GM12878 (cell line): ENCODE data around the gene METTL23. TPM values are rescaled to one million over a fixed set of nuclear protein-coding genes. Genes with fewer than 3 reads are reported as not detected.

Experiments used
- ASH2L ChIP-seq: fragments of 300-600, 200-600 bp; sonication (generic); IDR thresholded peaks from 2 replicates; pipeline ENCODE4 v1.6.1; 2017; ENCODE audit warnings: low read depth, mild to moderate bottlenecking, borderline replicate concordance
- BCL11A ChIP-seq: IDR thresholded peaks from 2 replicates; pipeline ENCODE4 v1.6.1; 2011; ENCODE audit warnings: low read depth, low read length
- CBX5 ChIP-seq: sonication (generic); IDR thresholded peaks from 2 replicates; pipeline ENCODE4 v1.6.1; 2016; ENCODE audit warnings: low read depth, moderate library complexity, mild to moderate bottlenecking, inconsistent platforms
- GABPA ChIP-seq: IDR thresholded peaks from 2 replicates; pipeline ENCODE4 v1.6.1; 2014; ENCODE audit warnings: antibody characterized with exemption, low read depth, mild to moderate bottlenecking, inconsistent platforms
- JUNB ChIP-seq: IDR thresholded peaks from 2 replicates; pipeline ENCODE4 v1.6.1; 2016; ENCODE audit warnings: antibody characterized with exemption, mild to moderate bottlenecking
- JUND ChIP-seq: IDR thresholded peaks from 2 replicates; pipeline ENCODE4 v1.6.1; 2012; ENCODE audit warnings: low read depth, mild to moderate bottlenecking, low read length, improper control_type of control experiment, moderate library complexity
- KLF5 ChIP-seq: fragments of 450-650 bp; IDR thresholded peaks from 2 replicates; pipeline ENCODE4 v1.6.1; 2014; ENCODE audit warnings: mild to moderate bottlenecking; ENCODE audit not compliant: partially characterized antibody
- MYB ChIP-seq: fragments of 150-350 bp; IDR thresholded peaks from 2 replicates; pipeline ENCODE4 v1.6.1; 2014; ENCODE audit warnings: mild to moderate bottlenecking, low read depth, low read length, borderline replicate concordance
- NFXL1 ChIP-seq: fragments of 450-650 bp; IDR thresholded peaks from 2 replicates; pipeline ENCODE4 v1.6.1; 2017; ENCODE audit warnings: antibody characterized with exemption, mild to moderate bottlenecking, borderline replicate concordance
- NR2F1 ChIP-seq: fragments of 450-650 bp; conservative IDR thresholded peaks from 2 replicates; pipeline ENCODE4 v1.6.1; 2017; ENCODE audit warnings: mild to moderate bottlenecking
- POLR2AphosphoS2 ChIP-seq: IDR thresholded peaks from 2 replicates; pipeline ENCODE4 v1.6.1; 2011; ENCODE audit warnings: low read depth, mild to moderate bottlenecking, low read length, improper control_type of control experiment, moderate library complexity
- RBBP5 ChIP-seq: fragments of 200-600 bp; sonication (generic); conservative IDR thresholded peaks from 2 replicates; pipeline ENCODE4 v1.6.1; 2016
- RUNX3 ChIP-seq: IDR thresholded peaks from 2 replicates; pipeline ENCODE4 v1.6.1; 2012; ENCODE audit warnings: low read length, inconsistent platforms
- SMAD1 ChIP-seq: fragments of 450-650 bp; IDR thresholded peaks from 2 replicates; pipeline ENCODE4 v1.6.1; 2018; ENCODE audit warnings: mild to moderate bottlenecking, low read depth; ENCODE audit not compliant: partially characterized antibody
- SPI1 ChIP-seq: IDR thresholded peaks from 2 replicates; pipeline ENCODE4 v1.6.1; 2011; ENCODE audit warnings: low read depth, mild to moderate bottlenecking, low read length, moderate library complexity, borderline replicate concordance; ENCODE audit not compliant: insufficient read depth
- SREBF1 ChIP-seq: IDR thresholded peaks from 2 replicates; pipeline ENCODE4 v1.6.1; 2012; ENCODE audit warnings: mild to moderate bottlenecking, low read length
- TCF7 ChIP-seq: IDR thresholded peaks from 2 replicates; pipeline ENCODE4 v1.6.1; 2014; ENCODE audit warnings: antibody characterized with exemption, borderline replicate concordance
- ZBED1 ChIP-seq: IDR thresholded peaks from 2 replicates; pipeline ENCODE4 v1.6.1; 2016; ENCODE audit warnings: borderline replicate concordance
- ZNF207 ChIP-seq: fragments of 450-650 bp; IDR thresholded peaks from 2 replicates; pipeline ENCODE4 v1.6.1; 2014; ENCODE audit warnings: antibody characterized with exemption, mild to moderate bottlenecking, borderline replicate concordance
- ZNF24 ChIP-seq: fragments of 450-650 bp; IDR thresholded peaks from 2 replicates; pipeline ENCODE4 v1.6.1; 2017; ENCODE audit warnings: antibody characterized with exemption, mild to moderate bottlenecking
- polyA plus RNA-seq, 11 experiments: library from polyadenylated mRNA; depleted of rRNA in 4 of 11; unstranded in 6 of 11; stranded (reverse) in 5 of 11; fragments of >200 nt; fragmentation: Nextera tagmentation in 4 of 11; fragmentation: Illumina TruSeq in 1 of 11; extraction: Ambion mirVana in 4 of 11; extraction: Trizol in 1 of 11; gene quantifications; 1 replicate in 1 of 11; 2 replicates in 10 of 11; pipeline versions ENCODE4 v1.2.1 to v1.2.3, GENCODE V29; 2011 to 2016; ENCODE audit warnings: inconsistent platforms in 2 of 11, missing spikeins in 2 of 11, low read depth in 1 of 11
- total RNA-seq, 4 experiments: library from RNA; depleted of rRNA in 3 of 4; stranded (reverse); fragments of >200 nt in 3 of 4; fragmentation: Illumina TruSeq in 1 of 4; extraction: Trizol in 1 of 4; gene quantifications; 2 replicates each; pipeline versions ENCODE4 v1.2.1 to v1.2.3, GENCODE V29; 2013 to 2021
- TF ChIP-seq, protein P1 (sequence below), 3 experiments: IDR thresholded peaks in 2 of 3; conservative IDR thresholded peaks in 1 of 3; 2 replicates each; pipeline ENCODE4 v1.5.1; 2011; ENCODE audit warnings: low read depth in 3 of 3, low read length in 3 of 3, mild to moderate bottlenecking in 3 of 3, control low read depth in 2 of 3, moderate library complexity in 2 of 3, inconsistent platforms in 1 of 3, mixed read lengths in 1 of 3; ENCODE audit not compliant: control insufficient read depth in 2 of 3, insufficient read depth in 1 of 3; ENCODE audit errors: extremely low read depth in 1 of 3
- TF ChIP-seq, protein P2 (sequence below): IDR thresholded peaks from 2 replicates; pipeline ENCODE4 v1.6.1; 2012; ENCODE audit warnings: mild to moderate bottlenecking, low read depth, low read length
- TF ChIP-seq, protein P3 (sequence below): fragments of 450-650 bp; IDR thresholded peaks from 2 replicates; pipeline ENCODE4 v1.6.1; 2016; ENCODE audit warnings: mild to moderate bottlenecking
- TF ChIP-seq, protein P4 (sequence below): IDR thresholded peaks from 2 replicates; pipeline ENCODE4 v1.6.1; 2011; ENCODE audit warnings: borderline replicate concordance, low read depth, mild to moderate bottlenecking, moderate library complexity, mixed read lengths, low read length; ENCODE audit not compliant: insufficient read depth; ENCODE audit errors: extremely low read length
- TF ChIP-seq, protein P5 (sequence below): IDR thresholded peaks from 2 replicates; pipeline ENCODE4 v1.6.1; 2011; ENCODE audit warnings: mild to moderate bottlenecking, low read depth, low read length, moderate library complexity; ENCODE audit not compliant: insufficient replicate concordance

METTL23 gene
- total and polyA plus RNA-seq, 10 of the 15 experiments (the other 5 are each of a cell fraction or from before 2014, with no cell fraction given) = 25.6 to 61.5 (median 30.9) TPM

DNA sequence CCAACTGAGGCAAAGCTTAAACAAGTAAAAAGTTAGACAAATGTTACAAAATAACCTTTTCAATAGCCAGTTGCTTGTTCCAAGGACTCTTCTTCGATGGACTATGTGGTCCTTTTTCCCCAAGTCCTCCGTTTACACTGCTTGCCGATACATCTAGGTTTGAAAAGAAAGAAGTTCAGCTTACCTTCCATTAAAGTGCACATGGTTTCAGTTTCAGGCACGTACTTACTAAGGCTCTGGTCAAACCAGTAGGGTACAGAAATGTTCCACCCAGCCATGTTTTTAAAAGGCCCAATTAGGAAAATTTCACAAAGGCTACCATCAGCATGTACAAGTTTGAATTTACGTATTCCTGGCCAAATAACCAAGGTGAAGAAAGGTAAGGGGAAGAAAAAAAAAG is 8.4 kb downstream of the METTL23 start (continued):
- TF ChIP-seq, protein P1, sequence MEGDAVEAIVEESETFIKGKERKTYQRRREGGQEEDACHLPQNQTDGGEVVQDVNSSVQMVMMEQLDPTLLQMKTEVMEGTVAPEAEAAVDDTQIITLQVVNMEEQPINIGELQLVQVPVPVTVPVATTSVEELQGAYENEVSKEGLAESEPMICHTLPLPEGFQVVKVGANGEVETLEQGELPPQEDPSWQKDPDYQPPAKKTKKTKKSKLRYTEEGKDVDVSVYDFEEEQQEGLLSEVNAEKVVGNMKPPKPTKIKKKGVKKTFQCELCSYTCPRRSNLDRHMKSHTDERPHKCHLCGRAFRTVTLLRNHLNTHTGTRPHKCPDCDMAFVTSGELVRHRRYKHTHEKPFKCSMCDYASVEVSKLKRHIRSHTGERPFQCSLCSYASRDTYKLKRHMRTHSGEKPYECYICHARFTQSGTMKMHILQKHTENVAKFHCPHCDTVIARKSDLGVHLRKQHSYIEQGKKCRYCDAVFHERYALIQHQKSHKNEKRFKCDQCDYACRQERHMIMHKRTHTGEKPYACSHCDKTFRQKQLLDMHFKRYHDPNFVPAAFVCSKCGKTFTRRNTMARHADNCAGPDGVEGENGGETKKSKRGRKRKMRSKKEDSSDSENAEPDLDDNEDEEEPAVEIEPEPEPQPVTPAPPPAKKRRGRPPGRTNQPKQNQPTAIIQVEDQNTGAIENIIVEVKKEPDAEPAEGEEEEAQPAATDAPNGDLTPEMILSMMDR (IDR thresholded peaks at IDR 0.05 in 2 of 3, conservative IDR thresholded peaks at IDR 0.05 in 1 of 3; ENCODE audit: control insufficient read depth in 2 of 3, extremely low read depth in 1 of 3, insufficient read depth in 1 of 3, low read depth in 3 of 3, low read length in 3 of 3) = no peak
- TF ChIP-seq, protein P2, sequence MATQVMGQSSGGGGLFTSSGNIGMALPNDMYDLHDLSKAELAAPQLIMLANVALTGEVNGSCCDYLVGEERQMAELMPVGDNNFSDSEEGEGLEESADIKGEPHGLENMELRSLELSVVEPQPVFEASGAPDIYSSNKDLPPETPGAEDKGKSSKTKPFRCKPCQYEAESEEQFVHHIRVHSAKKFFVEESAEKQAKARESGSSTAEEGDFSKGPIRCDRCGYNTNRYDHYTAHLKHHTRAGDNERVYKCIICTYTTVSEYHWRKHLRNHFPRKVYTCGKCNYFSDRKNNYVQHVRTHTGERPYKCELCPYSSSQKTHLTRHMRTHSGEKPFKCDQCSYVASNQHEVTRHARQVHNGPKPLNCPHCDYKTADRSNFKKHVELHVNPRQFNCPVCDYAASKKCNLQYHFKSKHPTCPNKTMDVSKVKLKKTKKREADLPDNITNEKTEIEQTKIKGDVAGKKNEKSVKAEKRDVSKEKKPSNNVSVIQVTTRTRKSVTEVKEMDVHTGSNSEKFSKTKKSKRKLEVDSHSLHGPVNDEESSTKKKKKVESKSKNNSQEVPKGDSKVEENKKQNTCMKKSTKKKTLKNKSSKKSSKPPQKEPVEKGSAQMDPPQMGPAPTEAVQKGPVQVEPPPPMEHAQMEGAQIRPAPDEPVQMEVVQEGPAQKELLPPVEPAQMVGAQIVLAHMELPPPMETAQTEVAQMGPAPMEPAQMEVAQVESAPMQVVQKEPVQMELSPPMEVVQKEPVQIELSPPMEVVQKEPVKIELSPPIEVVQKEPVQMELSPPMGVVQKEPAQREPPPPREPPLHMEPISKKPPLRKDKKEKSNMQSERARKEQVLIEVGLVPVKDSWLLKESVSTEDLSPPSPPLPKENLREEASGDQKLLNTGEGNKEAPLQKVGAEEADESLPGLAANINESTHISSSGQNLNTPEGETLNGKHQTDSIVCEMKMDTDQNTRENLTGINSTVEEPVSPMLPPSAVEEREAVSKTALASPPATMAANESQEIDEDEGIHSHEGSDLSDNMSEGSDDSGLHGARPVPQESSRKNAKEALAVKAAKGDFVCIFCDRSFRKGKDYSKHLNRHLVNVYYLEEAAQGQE = no peak
- TF ChIP-seq CBX5 (no peak), ZBED1 (no peak), JUNB (no peak), SREBF1 (no peak), SPI1 (no peak), ZNF207 (no peak), RUNX3 (no peak), RBBP5 (no peak), ASH2L (no peak), KLF5 (no peak), POLR2AphosphoS2 (no peak), JUND (no peak), NR2F1 (no peak), NFXL1 (no peak), TCF7 (no peak), BCL11A (no peak), SMAD1 (peak; percentile 42), ZNF24 (no peak), MYB (no peak), GABPA (no peak)
- TF ChIP-seq, protein P3, sequence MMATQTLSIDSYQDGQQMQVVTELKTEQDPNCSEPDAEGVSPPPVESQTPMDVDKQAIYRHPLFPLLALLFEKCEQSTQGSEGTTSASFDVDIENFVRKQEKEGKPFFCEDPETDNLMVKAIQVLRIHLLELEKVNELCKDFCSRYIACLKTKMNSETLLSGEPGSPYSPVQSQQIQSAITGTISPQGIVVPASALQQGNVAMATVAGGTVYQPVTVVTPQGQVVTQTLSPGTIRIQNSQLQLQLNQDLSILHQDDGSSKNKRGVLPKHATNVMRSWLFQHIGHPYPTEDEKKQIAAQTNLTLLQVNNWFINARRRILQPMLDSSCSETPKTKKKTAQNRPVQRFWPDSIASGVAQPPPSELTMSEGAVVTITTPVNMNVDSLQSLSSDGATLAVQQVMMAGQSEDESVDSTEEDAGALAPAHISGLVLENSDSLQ = no peak
- TF ChIP-seq, protein P4, sequence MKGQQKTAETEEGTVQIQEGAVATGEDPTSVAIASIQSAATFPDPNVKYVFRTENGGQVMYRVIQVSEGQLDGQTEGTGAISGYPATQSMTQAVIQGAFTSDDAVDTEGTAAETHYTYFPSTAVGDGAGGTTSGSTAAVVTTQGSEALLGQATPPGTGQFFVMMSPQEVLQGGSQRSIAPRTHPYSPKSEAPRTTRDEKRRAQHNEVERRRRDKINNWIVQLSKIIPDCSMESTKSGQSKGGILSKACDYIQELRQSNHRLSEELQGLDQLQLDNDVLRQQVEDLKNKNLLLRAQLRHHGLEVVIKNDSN = no peak
- TF ChIP-seq, protein P5, sequence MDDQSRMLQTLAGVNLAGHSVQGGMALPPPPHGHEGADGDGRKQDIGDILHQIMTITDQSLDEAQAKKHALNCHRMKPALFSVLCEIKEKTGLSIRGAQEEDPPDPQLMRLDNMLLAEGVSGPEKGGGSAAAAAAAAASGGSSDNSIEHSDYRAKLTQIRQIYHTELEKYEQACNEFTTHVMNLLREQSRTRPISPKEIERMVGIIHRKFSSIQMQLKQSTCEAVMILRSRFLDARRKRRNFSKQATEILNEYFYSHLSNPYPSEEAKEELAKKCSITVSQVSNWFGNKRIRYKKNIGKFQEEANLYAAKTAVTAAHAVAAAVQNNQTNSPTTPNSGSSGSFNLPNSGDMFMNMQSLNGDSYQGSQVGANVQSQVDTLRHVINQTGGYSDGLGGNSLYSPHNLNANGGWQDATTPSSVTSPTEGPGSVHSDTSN = no peak
